Measurements from ENCODE around the gene IDH3B.
A peak's percentile ranks its signal among the peaks of the same experiment; 100 is the strongest.
"Not testable (repeated sequence)": the region's sequence is repeated elsewhere in the genome, so short reads cannot be mapped to it uniquely, and the experiment has no call there.

IDH3B gene

DNA sequence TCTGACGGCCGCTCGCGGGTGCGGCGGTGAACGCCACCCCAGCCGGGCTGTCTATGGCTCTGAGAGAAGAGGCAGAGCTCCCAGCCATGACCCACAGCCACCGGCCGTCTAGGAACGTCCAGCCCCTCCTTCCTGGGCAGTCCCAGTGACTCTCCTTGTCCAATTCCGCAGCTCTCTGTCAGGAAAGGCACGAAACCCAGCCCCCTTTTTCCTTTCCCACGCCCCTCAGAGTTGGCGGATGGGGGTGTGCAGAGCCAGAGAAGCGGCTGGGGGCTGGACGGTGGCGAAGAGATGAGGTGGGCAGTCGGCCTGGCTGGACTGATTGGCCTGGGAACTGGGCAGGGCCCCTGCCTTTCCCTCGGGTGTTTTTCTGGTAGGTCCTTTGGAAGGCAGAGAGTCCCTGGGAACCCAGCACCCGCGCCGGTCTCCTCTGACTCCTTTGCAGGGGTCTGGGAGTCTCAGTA, 30.0 kb upstream of the IDH3B start:
- no peak for DNase-seq

DNA sequence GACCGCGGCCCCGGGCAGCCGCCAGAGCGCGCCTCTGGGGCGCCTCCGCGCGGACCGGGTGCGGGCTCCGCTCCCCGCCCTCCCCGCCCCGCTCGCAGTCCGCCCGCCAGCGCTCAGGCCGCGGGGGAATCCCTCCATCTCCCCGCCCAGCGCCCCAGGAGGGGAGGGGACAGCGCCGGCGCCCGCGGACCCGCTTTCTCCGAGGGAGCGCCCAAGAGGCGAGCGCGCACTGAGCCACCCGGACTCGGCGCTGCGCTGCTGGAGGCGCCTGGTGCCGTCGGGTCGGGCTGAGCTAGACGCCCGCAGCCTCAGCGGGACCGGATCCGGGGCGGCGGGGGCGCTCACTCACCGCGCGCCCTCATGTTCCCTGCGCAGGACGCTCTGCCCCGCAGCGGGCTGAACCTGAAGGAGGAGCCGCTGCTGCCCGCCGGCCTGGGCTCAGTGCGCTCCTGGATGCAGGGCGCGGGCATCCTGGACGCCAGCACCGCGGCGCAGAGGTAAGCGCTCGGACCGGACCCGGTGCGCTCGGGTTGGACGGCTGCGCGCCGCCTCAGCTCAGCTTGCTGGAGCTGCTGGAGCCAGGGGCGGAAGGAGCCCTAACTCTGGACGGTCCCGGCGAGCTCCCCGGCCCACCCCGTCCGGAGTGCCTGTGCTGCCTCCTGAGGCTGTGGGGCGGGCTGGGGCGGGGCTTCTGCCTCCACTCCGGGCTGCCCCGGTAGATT, 29.4 kb upstream of the IDH3B start:
- no peak for DNase-seq

DNA sequence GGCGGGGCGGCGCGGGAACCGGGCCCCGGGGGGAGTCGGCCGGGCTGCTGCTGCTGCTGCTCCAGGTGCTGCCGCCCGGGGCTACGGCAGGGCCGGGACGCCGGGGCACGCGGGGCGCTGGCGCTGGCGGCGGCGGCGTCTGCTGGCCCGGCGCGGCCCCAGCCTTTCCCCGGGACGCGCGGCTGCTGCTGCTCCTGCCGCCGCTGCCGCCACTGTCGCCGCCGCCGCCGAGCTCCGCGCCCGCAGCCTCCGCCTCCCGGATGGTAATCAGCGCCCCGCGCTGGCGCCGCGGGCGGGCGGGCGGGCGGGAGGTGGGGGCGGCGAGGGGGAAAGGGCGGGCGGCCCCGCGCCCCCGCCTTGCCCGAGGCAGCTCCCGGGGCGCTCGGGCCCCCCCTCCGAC, 28.9 kb upstream of the IDH3B start:
- no peak for DNase-seq

DNA sequence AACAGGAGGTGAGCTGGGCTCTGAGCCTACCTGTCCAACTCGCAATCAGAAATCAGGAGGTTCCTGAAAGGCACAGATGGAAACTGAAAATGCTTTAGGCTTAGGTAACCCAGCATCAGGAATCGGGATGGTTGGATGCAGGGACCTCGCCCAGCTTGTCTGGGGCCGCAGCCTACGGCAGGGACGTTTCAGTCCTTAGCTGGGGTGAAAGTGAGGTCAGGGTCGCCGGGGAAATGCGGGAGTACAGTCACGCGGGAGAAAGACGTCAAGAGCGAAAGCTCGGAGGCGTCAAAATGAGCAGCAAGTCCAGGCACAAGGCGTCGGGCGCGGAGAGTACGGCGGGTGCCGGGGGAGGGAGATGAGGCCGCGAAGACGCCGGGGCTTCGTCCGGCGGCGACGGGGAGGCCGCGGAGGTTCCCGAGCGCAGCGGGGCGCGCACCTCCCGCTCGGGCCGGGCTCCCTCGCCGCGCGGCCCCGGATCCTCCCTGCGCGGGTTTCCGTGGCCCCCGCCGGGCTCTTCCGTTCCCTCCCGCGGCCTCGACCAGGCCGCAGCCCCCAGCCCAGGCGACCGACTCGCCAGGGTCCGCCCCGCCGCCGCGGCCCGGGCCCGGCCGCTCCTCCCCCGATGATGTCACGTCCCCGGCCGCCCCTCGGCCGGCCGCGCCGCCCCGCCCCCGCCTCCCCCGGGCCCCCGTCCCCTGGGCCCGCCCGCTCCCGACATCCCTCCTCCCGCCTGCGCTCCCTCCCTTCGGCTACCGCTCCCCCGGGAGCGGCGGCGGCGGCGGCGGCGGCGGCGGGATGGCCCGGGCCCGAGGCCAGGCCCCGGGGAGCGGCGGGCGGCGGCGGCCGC, 28.2 kb upstream of the IDH3B start, which contains the start of gene EBF4:
Gene EBF4, plus strand, starts transcription at position 745 of the 850 bp plus-strand sequence. CDS start 866 bp downstream, outside the sequence.
- no peak for DNase-seq

DNA sequence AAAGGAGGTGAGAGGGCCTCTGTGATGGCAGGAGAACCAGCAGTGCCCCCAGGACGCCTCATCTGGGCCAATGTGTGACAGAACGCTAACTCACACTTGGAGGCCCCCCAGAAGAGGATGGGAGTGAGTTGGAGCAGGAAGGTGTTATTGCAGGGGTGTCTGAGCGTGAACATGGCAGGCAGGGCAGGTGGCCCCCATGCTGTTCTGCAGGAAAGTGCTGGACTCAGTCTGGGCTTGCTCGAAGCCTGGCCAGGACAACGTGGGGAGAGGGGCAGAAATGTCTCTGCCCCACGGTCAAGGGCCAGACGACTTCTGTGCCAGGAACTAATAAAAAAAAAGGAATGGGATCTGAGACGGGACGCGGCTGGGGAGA, 27.6 kb upstream of the IDH3B start:
- DNase-seq, result no peak

DNA sequence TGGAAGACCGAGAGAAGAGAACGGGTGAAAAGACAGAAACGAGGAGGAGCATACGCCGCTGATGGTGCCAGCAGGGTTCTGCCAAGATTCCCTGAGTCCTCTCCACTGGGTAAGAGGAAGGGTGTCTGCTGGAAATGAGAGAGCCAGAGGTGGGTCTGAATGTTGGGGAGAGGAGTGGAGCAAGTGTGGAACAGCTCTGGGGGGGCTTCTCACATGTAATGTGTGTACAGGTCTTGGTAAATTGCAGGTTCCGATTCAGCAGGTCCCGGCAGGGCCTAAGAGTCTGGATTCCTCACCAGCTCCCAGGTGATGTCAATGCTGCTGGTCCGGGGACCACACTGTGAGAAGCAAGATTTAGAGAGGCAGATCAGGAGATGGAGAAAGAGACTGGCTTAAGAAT, 27.1 kb upstream of the IDH3B start:
- DNase-seq, result no peak

DNA sequence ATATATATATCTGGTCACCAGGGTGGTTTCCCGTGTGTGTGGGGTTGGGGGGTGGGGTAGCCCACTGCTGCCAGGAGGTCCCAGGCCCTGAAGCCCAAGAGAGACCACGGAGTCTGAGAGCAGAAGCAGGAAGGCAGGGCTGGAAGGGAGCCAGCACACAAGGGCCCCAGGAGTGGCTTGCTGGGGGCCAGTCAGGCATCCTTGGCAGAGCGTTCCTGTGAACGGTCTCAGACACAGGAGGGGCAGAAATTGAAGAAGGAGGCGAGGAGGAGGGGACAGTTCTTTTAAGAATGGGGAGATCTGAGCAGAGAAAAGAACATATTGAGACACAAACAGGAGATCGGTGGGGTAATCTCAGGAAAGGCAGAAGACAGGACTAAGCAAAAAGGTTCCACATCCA, 26.7 kb upstream of the IDH3B start:
- no peak for DNase-seq

DNA sequence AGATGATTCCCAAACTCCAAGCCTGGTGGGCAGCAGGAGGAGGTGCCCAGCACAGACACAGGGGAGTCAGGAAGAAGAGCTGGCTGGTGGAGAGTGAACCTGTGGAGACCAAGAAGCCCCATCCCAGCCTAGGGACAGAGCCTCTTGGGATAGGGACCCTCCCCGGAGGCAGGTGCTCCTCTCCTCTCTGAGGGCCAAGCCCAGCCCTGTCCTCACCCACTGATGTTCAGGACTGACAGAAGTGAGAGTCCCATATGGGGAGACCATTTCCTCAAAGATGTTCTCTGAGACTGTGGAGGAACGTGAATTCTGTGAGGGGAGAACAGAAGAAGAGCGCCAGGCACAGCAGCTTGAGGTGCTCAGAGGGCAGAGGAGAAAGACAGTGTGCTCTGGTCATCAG, 26.2 kb upstream of the IDH3B start:
- DNase-seq, result no peak

DNA sequence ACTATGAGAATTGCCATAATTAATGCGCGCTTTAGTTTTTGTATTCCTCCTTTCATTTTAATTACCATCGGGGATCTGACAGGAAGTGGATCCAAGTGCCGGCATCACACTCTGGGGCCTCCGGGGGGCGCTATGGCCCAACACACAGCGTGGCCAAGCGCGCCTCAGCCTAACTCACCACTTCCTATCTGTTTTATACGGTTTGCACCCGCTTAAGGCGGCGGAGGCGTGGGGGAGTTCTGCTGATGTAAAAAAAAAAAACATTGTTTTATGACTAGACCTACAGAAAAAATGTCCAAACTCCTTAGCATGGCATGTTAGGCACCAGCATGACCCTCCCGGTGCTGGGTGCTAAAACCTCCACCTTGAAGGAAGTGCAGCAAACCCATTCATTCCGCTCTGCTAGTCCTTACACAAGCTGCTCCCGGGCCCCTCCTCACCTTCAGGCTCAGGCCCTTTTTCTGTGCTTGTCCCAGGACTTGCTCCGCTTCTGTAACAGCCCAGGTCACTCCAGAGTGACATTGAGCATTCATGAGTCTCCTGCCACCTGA, 24.1 kb upstream of the IDH3B start:
- peak; percentile 62 for DNase-seq

DNA sequence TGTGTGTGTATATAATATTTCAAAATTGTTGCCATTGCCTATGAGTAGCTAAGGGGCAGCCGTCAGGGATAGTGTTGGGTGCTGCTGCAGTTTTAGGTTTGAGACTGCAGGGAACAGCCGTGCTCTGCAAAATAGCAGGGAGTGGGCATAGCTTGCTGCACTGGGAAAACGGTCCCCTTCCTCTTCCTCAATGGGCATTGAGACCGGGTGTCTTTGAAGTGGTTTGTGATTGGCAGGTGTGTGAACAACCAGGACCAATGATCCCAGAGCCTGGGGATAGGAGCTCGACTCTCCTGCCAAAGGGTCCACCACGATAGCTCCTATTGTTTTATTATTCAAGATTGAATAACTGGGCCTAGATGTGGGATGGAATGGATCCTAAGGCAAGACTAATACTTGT, 23.5 kb upstream of the IDH3B start:
- no peak for DNase-seq

DNA sequence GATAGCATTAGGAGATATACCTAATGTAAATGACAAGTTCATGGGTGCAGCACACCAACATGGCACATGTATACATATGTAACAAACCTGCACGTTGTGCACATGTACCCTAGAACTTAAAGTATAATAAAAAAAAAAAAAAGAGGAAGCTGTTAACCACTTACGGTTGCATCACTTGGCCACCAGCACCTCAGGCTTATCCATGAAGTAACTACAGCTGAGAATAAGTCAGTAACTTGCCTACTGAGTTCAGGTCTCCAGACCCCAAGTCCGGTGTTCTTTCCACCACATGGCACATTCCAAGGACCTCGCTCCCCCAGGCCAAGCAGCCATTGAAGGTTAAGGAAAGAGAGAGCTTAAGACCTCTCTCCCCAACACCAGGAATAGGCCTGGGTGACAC, 20.8 kb upstream of the IDH3B start:
- peak; percentile 69 for DNase-seq

DNA sequence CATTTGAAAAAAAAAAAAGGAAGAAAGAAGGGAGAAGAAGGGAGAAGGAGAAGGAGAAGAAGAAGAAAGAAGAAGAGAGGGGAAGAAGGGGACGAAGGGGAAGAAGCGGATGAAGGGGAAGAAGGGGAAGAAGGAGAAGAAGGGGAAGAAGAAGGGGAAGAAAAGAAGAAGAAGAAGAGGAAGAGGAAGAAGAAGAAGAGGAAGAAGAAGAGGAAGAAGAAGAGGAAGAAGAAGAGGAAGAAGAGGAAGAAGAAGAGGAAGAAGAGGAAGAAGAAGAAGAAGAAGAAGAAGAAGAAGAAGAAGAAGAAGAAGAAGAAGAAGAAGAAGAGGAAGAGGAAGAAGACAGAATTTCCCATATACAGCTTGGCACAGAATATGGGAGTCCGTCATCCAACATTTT, 18.0 kb upstream of the IDH3B start:
- not testable (repeated sequence) for DNase-seq

DNA sequence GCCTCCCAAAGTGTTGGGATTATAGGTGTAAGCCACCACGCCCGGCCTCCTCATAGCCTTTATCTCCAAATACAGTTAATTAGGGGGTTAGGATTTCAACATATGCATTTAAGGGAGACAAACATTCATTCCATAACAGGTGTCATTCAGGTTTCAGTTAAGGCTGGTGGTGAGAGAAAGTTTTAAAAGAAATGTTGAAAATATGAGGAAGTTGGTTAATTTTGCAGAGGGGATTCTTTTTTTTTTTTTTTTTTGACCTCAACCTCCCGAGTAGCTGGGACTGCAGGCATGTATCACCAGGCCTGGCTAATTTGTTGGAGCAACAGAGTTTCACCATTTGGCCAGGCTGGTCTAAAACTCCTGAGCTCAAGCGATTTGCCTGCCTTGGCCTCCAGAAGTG, 16.0 kb upstream of the IDH3B start:
- no peak for DNase-seq

DNA sequence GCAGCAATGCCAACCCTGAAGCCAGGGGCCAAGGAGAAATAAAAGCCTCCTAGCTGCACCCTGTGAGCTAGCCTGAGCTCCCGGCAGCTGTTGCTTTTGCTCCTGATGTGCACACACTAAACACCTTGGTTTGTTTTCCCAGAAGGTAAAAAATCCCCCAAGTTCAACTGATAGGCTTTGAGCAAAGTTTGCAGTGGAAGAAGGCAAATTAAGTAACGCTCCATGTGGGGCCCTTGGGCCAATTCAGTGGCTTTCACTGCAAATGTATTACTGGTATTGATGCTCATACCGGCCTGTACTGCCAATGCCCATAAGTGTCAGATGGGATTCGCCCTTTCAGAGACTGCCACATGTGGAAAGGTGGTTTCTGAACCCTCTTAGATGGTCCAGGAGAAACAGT, 9.4 kb upstream of the IDH3B start:
- DNase-seq, result no peak

DNA sequence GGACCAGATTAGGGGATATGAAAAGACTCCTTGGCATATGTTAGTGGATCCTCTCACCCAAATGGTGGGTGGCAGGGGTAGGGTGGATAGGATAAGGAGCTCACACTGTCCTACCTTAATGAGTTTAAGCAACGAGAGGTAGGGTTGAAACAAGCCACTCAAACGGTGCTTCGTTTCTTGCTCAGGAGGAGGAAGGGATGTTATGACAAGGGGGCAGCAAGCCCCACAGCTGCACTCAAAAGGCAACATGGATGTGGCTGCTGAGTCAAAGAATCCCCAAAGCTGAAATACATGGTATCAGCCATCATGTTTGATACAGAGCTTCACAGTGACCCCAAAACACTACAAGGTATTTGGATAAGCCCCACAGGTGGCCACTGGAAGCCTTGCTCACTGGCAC, 8.4 kb upstream of the IDH3B start:
- no peak for DNase-seq

DNA sequence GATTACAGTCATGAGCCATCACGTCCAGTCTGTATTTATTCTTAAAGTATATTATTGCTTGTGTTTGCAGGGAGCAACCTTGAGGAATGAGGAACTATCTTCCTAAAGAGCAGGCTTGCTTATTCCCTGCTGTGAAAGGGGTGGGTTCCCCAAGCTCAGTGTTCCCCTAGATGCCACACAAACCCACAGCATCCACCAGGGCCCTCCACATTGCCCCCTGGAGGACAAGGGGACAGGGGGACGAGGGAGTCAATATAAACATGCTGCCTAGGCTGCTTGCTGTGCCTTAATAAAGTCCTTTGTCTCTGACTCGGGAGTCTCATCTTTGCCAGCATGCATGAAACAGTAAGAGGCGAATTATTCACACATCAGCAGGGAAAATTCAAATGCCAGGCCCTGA, 8.0 kb upstream of the IDH3B start:
- DNase-seq, result no peak

DNA sequence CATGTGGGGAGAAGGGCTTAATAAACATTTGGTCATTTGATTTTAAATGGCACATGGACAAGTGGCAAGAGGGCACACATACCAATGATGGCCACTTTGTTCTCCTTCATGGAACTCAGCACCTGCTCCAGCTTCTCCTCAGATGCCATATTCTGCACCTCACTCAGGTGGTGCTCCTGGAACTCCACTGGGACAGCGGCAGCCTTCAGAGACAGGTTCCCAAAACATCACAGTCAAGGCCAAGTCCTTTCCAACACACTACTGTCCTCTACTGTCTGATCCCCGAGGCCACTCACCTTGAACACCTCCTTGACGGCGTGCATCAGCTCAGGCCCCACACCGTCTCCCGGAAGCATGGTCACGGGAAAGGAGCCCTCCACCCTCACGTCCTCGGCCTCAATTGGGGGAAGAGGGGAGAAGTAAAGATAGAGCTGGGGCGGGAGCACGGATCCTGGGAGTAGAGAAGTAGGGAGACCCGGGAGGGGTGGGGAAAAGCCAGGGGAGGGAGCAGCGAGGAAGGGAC, 591 bp downstream of the IDH3B start:
- no peak for DNase-seq

DNA sequence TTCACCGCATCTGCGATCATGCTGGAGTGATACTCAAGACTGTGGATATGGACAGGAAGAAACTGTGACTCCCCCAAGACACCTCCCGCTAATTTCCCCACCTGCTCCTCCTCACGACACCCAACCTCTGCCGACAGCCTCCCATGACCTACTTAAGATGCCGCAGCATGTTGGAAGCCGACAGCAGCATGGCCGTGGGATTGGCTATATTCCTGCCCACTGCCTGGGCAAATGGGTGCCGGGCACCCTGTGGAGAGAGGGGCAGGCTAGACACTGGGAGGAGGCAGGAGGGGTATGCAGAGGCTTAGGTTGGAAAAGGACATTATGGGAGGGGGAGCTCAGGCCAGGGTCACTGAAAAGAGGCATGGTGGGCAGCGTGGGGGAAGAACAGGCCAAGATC, 4.5 kb downstream of the IDH3B start:
- DNase-seq, result no peak

DNA sequence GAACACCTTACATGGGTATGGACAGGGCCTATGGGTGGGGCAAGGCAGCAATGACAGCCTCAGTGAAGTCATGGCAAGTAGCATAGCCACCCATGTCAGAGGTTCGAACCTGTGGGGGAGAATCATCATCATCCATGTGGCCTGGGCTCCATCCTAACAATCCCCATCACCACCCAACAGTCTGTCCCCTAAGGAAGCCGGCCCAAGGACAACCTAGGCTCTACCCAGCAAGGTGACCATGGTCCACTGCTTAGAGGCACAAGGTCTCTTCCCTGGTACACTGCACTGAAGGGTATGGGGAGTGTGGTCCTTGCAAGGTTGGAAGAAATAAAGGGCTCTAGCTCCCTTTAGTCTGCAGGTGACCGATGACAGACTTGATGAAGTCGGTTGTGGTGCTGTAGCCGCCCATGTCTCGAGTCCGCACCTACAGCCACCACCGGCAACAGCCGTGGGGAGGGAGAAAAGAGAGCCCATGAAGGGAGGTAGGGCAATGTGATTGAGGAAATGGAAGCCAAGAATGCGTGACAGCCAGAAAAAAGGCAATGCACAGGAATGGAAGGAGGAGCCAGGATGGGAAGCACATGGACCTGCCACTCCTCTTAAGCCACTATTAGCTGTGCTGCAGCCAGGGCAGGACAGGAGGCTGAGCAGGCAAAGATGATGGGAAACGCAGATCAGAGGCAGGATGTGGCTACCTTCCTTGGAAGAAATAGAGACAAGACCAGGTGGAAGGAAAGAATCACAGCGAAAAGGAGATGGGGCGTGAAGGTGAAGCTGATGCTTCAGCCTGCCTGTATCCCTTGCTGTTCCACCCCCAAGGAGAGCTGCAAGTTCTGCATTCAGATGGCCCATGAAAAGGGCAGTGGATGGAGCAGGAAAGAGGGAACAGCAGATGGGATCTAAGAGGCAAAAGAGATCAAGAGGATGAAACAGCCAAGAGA, 5.3 kb downstream of the IDH3B start:
- DNase-seq, result no peak

DNA sequence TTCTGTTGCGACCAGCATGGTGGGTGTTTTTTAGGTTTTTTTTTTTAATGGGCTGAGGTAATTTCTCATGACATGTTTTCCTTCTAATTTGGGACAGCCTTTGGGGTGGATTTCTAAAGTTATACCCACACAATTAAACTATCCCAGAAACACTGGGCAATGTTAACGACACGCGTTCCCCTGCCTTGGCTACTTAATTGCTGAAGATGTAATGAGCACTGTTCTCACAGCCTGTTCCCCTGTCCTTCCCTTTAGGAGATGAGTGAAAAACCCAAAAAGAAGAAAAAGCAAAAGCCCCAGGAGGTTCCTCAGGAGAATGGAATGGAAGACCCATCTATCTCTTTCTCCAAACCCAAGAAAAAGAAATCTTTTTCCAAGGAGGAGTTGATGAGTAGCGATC, 6.3 kb downstream of the IDH3B start:
- no peak for DNase-seq

DNA sequence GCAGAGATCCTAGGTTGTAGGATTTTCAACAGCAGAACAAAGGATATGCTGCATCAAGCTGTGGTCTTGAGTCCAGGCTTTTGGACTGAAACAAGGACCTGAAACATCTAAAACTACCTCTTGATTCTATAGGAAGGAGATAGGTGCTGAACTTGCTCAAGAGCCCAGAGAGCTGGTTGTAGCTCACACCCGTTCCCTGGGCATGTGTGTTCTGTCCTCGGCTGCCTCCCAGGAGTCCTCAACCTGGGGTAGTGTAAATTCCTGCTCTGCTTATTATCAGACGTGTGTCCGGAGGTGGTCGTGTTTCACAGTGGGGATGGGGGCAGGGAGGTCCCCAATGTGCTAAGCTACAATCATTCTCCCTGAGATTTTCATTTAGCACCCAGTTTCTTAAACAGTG, 6.8 kb downstream of the IDH3B start:
- DNase-seq, result no peak

DNA sequence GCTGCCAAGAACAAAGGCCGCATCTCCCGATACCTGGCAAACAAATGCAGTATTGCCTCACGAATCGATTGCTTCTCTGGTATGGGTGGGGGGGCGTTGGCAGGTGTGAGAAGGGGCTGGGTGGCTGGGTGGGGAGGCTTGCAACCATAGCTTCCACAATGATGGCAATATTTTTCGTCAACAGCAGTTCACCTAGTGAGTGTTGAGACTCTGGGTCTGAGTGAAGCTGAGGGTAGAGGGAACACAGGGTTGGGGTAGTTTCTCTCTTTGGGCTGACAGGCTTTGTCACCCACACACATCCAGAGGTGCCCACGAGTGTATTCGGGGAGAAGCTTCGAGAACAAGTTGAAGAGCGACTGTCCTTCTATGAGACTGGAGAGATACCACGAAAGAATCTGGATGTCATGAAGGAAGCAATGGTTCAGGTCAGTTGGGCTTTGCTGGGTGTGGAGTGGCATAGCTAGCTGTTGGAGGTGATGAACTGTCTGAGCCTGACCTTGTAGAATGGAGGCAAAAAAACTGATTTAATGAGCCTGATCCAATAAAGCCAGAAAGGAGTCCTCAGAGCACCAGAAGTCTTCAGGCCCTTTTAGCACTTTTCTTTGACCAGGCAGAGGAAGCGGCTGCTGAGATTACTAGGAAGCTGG, 7.4 kb downstream of the IDH3B start:
- no peak for DNase-seq

All from inflammatory macrophage treated with lipopolysaccharide for 4 hours (primary cell).